Gastroesophageal sphincter (tissue), 3 donors: ENCODE results near the gene RASAL3.

Experiments
- CTCF ChIP-seq, 4 experiments: fragments of 200-600 bp in 2 of 4; fragments of 450-650 bp in 2 of 4; sonication (generic) in 1 of 4; IDR thresholded peaks; one replicate each; pipeline ENCODE4 v1.5.1; 2017 to 2019; ENCODE audit warnings: antibody characterized with exemption in 4 of 4, mild to moderate bottlenecking in 2 of 4, moderate library complexity in 2 of 4
- EP300 ChIP-seq: sonication (generic); formaldehyde crosslinking; IDR thresholded peaks from one replicate; pipeline ENCODE4 v1.6.1; 2017; ENCODE audit warnings: antibody characterized with exemption, mild to moderate bottlenecking
- POLR2A ChIP-seq, 2 donors: fragments of 450-650 bp; IDR thresholded peaks; one replicate each; pipeline ENCODE4 v1.6.1; 2017; ENCODE audit warnings: antibody characterized with exemption in 2 of 2, mild to moderate bottlenecking in 2 of 2, moderate library complexity in 1 of 2
- POLR2AphosphoS5 ChIP-seq: sonication (generic); formaldehyde crosslinking; IDR thresholded peaks from one replicate; pipeline ENCODE4 v1.6.1; 2017; ENCODE audit warnings: antibody characterized with exemption

GRCh38 chr19:15502264-15502663, 37.9 kb upstream of the RASAL3 start:
- no peak for TF ChIP-seq CTCF (IDR thresholded peaks at IDR 0.05)
- no peak for TF ChIP-seq EP300
- no peak for TF ChIP-seq POLR2AphosphoS5
- no peak for TF ChIP-seq POLR2A (IDR thresholded peaks at IDR 0.05)
